SU-DHL-6 (cell line): Measurements from ENCODE around the gene MED15.

Experiments used
- CTCF ChIP-seq: fragments of 200-600 bp; sonication (generic); IDR thresholded peaks from one replicate; pipeline ENCODE4 v1.5.1; 2017; ENCODE audit warnings: antibody characterized with exemption, mild to moderate bottlenecking, low read length, moderate library complexity; ENCODE audit not compliant: insufficient read depth, poor library complexity, severe bottlenecking
- EZH2phosphoT487 ChIP-seq: fragments of 200-600 bp; sonication (generic), shearing (Covaris generic); conservative IDR thresholded peaks from 2 replicates; pipeline ENCODE4 v1.6.1; 2018; ENCODE audit warnings: mild to moderate bottlenecking, antibody characterized with exemption, low read length, moderate library complexity, mixed read lengths

GRCh38 chr22:20547029-20547428 is 39.6 kb downstream of the MED15 start:
- TF ChIP-seq CTCF (no peak), EZH2phosphoT487 (no peak)
